Upper lobe of left lung (tissue), 4 donors: ENCODE measurements around the gene ABHD12.

Experiments
- CTCF ChIP-seq, 6 experiments: fragments of 450-650 bp in 4 of 6; fragments of 200-600 bp in 2 of 6; sonication (generic) in 2 of 6; IDR thresholded peaks; one replicate each; pipeline ENCODE4 v1.5.1; 2016 to 2019; ENCODE audit warnings: antibody characterized with exemption in 6 of 6
- POLR2AphosphoS5 ChIP-seq, 2 donors: sonication (generic); formaldehyde crosslinking; IDR thresholded peaks; one replicate each; pipeline ENCODE4 v1.5.1; 2017; ENCODE audit warnings: antibody characterized with exemption in 2 of 2

- TF ChIP-seq CTCF (IDR thresholded peaks at IDR 0.05) (no peak), POLR2AphosphoS5 (IDR thresholded peaks at IDR 0.05) (no peak)
Observed at GRCh38 chr20:25293507-25293906, 97.1 kb downstream of the ABHD12 start.
